ENCODE measurements around the gene EML6.

DNA sequence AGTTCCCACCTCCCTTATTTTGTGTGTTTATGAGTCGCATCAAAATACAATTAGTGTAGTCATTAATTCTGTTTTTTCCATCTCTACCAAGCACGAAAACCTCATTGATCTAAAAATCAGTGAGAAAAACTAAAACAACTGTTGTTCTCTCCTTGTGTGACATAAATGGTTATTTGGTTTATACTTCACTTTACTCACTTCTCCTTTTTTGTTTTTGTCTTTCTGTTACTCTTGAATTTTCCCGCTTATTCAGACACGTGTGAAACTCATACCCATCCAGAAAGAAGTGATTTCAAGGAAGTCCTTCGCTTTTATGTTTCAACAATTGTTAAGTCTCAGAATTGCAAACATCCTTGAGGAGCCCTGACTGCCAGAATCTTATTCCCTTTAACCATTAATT lies 121.6 kb downstream of the EML6 start:
- TF ChIP-seq, protein P1, sequence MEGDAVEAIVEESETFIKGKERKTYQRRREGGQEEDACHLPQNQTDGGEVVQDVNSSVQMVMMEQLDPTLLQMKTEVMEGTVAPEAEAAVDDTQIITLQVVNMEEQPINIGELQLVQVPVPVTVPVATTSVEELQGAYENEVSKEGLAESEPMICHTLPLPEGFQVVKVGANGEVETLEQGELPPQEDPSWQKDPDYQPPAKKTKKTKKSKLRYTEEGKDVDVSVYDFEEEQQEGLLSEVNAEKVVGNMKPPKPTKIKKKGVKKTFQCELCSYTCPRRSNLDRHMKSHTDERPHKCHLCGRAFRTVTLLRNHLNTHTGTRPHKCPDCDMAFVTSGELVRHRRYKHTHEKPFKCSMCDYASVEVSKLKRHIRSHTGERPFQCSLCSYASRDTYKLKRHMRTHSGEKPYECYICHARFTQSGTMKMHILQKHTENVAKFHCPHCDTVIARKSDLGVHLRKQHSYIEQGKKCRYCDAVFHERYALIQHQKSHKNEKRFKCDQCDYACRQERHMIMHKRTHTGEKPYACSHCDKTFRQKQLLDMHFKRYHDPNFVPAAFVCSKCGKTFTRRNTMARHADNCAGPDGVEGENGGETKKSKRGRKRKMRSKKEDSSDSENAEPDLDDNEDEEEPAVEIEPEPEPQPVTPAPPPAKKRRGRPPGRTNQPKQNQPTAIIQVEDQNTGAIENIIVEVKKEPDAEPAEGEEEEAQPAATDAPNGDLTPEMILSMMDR (conservative IDR thresholded peaks at IDR 0.05 in 1 of 2, IDR thresholded peaks at IDR 0.05 in 1 of 2; ENCODE audit: extremely low read depth in 1 of 2, insufficient read depth in 1 of 2, low read depth in 1 of 2, low read length in 2 of 2), result no peak
- no peak for TF ChIP-seq EZH2 (IDR thresholded peaks at IDR 0.05; ENCODE audit: borderline replicate concordance, low read length)
